Gastrocnemius medialis (tissue), 4 donors: ENCODE data around the gene MSRB3. TPM values are rescaled to one million over a fixed set of nuclear protein-coding genes. Genes with fewer than 3 reads are reported as not detected.

ENCODE experiments used
- ATAC-seq, 2 donors: fragments of 150-250 bp; one replicate each; pipeline ENCODE4 v1.9.1; 2016
- DNase-seq, 2 donors: peaks; one replicate each; pipeline ENCODE4 v3.0.0-alpha.2; 2019
- H3K27ac ChIP-seq, 4 donors: fragments of 200-600 bp; sonication (generic); 1 replicate in 1 of 4; 2 replicates in 3 of 4; pipeline ENCODE4 v1.5.1; 2016 to 2018; ENCODE audit warnings: mild to moderate bottlenecking in 2 of 4, moderate library complexity in 1 of 4
- H3K27me3 ChIP-seq, 3 donors: fragments of 200-600 bp; sonication (generic) in 2 of 3; 1 replicate in 1 of 3; 2 replicates in 2 of 3; pipeline versions ENCODE4 v1.5.1 to v1.6.0; 2016 to 2019; ENCODE audit warnings: mild to moderate bottlenecking in 1 of 3, moderate library complexity in 1 of 3
- H3K36me3 ChIP-seq, 2 donors: fragments of 200-600 bp; sonication (generic) in 1 of 2; one replicate each; pipeline ENCODE4 v1.5.1; 2017 to 2018
- H3K4me1 ChIP-seq, 2 donors: fragments of 200-600 bp; sonication (generic) in 1 of 2; one replicate each; pipeline ENCODE4 v1.5.1; 2016 to 2017; ENCODE audit warnings: mild to moderate bottlenecking in 2 of 2
- H3K4me3 ChIP-seq, 4 donors: fragments of 200-600 bp; sonication (generic) in 3 of 4; 1 replicate in 1 of 4; 2 replicates in 3 of 4; pipeline ENCODE4 v1.5.1; 2016 to 2019; ENCODE audit warnings: mild to moderate bottlenecking in 2 of 4
- H3K9me3 ChIP-seq, 3 donors: fragments of 200-600 bp; sonication (generic) in 2 of 3; 1 replicate in 1 of 3; 2 replicates in 2 of 3; pipeline ENCODE4 v1.5.1; 2016 to 2019
- CTCF ChIP-seq, 5 experiments: fragments of 450-650 bp in 3 of 5; fragments of 200-600 bp in 2 of 5; sonication (generic) in 2 of 5; IDR thresholded peaks in 4 of 5; conservative IDR thresholded peaks in 1 of 5; 1 replicate in 4 of 5; 2 replicates in 1 of 5; pipeline ENCODE4 v1.5.1; 2016 to 2019; ENCODE audit warnings: antibody characterized with exemption in 5 of 5, mild to moderate bottlenecking in 3 of 5, moderate library complexity in 3 of 5
- POLR2A ChIP-seq, 2 donors: fragments of 450-650 bp; IDR thresholded peaks; one replicate each; pipeline ENCODE4 v1.6.1; 2017; ENCODE audit warnings: antibody characterized with exemption in 2 of 2, mild to moderate bottlenecking in 2 of 2, moderate library complexity in 2 of 2
- in situ Hi-C, 4 donors: fragments of 200-750 bp; cut with MboI; loops; one replicate each; pipeline versions ENCODE4 v1.15.0 to v1.8.0; 2017; ENCODE audit warnings: low sequenced_read_pairs in 4 of 4
- intact Hi-C: fragments of 100-400 bp; cut with DNase I; formaldehyde crosslinking; loops from one replicate; pipeline ENCODE4 v1.15.1; 2023; ENCODE audit warnings: low total_unique reads
- total RNA-seq, 4 donors: library from RNA; depleted of rRNA; stranded (reverse); fragments of >200 nt; gene quantifications; one replicate each; pipeline versions ENCODE4 v1.1.0 to v1.2.3, GENCODE V29; 2016

The MSRB3 gene
- total RNA-seq, 4 donors from 2014 or later = 29.0 to 59.0 (median 47.3) TPM

GRCh38 chr12:65327207-65328076, 49.0 kb downstream of the MSRB3 start:
- intact Hi-C loops (no loop called here), in situ Hi-C loops (no loop called here)
- peaks cover 0 to 20% of the 10 kb centered on the region in 2 donors for H3K36me3 ChIP-seq
- no peak overlapping the region for H3K27ac ChIP-seq
- DNase-seq = no peak
- peaks cover 3 to 9% of the 10 kb centered on the region in 2 donors for H3K4me1 ChIP-seq
- H3K4me3 ChIP-seq = peak overlapping the region in 1 of 4 donors; percentile 2
- no peaks in the 10 kb centered on the region for H3K27me3 ChIP-seq
- ATAC-seq = peak; percentile 27 to 42
- no peaks in the 10 kb centered on the region for H3K9me3 ChIP-seq
- no peak for TF ChIP-seq POLR2A (IDR thresholded peaks at IDR 0.05)
- no peak for TF ChIP-seq CTCF (IDR thresholded peaks at IDR 0.05 in 4 of 5, conservative IDR thresholded peaks at IDR 0.05 in 1 of 5)

- no peaks in the 10 kb centered on the region for H3K9me3 ChIP-seq
- H3K4me1 ChIP-seq = peaks cover 12 to 13% of the 10 kb centered on the region in 2 donors
- peaks cover 0 to 20% of the 10 kb centered on the region in 2 donors for H3K36me3 ChIP-seq
- intact Hi-C loops (no loop called here), in situ Hi-C loops (no loop called here)
- no peak overlapping the region for H3K4me3 ChIP-seq
- TF ChIP-seq CTCF (IDR thresholded peaks at IDR 0.05 in 4 of 5, conservative IDR thresholded peaks at IDR 0.05 in 1 of 5) = no peak
- TF ChIP-seq POLR2A (IDR thresholded peaks at IDR 0.05) = no peak
- ATAC-seq = no peak
- no peak for DNase-seq
- no peaks in the 10 kb centered on the region for H3K27me3 ChIP-seq
- no peak overlapping the region for H3K27ac ChIP-seq
Measured at GRCh38 chr12:65329721-65330120, 51.2 kb downstream of the MSRB3 start.

- no peak for DNase-seq
- no peak for ATAC-seq
- no peak overlapping the region for H3K4me3 ChIP-seq
- intact Hi-C loops = no loop called here
- H3K27ac ChIP-seq = no peak overlapping the region
- H3K36me3 ChIP-seq = peaks cover 0 to 20% of the 10 kb centered on the region in 2 donors
- in situ Hi-C loops = no loop called here
- peaks cover 12 to 13% of the 10 kb centered on the region in 2 donors for H3K4me1 ChIP-seq
- no peaks in the 10 kb centered on the region for H3K9me3 ChIP-seq
- TF ChIP-seq POLR2A (IDR thresholded peaks at IDR 0.05) = no peak
- no peak for TF ChIP-seq CTCF (IDR thresholded peaks at IDR 0.05 in 4 of 5, conservative IDR thresholded peaks at IDR 0.05 in 1 of 5)
- H3K27me3 ChIP-seq = no peaks in the 10 kb centered on the region
Measured at GRCh38 chr12:65330331-65330730, 51.8 kb downstream of the MSRB3 start.

- no peak for DNase-seq
- H3K4me1 ChIP-seq = peaks cover 12 to 13% of the 10 kb centered on the region in 2 donors
- H3K36me3 ChIP-seq = peaks cover 0 to 20% of the 10 kb centered on the region in 2 donors
- intact Hi-C loops = no loop called here
- ATAC-seq = no peak
- H3K9me3 ChIP-seq = no peaks in the 10 kb centered on the region
- no peaks in the 10 kb centered on the region for H3K27me3 ChIP-seq
- H3K4me3 ChIP-seq = no peak overlapping the region
- H3K27ac ChIP-seq = no peak overlapping the region
- in situ Hi-C loops = no loop called here
- TF ChIP-seq CTCF (IDR thresholded peaks at IDR 0.05 in 4 of 5, conservative IDR thresholded peaks at IDR 0.05 in 1 of 5) = no peak
- TF ChIP-seq POLR2A (IDR thresholded peaks at IDR 0.05) = no peak
Measured at GRCh38 chr12:65331456-65331855, 53.0 kb downstream of the MSRB3 start.
